HG03442 (cell line): ENCODE results near the gene CXCL12.

Source experiments
- ATAC-seq: cut with Tn5 transposase; IDR thresholded peaks from one replicate; pipeline ENCODE4 v1.9.1; 2021; ENCODE audit warnings: mild to moderate bottlenecking, moderate library complexity; ENCODE audit not compliant: unreplicated experiment

The CXCL12 gene

DNA sequence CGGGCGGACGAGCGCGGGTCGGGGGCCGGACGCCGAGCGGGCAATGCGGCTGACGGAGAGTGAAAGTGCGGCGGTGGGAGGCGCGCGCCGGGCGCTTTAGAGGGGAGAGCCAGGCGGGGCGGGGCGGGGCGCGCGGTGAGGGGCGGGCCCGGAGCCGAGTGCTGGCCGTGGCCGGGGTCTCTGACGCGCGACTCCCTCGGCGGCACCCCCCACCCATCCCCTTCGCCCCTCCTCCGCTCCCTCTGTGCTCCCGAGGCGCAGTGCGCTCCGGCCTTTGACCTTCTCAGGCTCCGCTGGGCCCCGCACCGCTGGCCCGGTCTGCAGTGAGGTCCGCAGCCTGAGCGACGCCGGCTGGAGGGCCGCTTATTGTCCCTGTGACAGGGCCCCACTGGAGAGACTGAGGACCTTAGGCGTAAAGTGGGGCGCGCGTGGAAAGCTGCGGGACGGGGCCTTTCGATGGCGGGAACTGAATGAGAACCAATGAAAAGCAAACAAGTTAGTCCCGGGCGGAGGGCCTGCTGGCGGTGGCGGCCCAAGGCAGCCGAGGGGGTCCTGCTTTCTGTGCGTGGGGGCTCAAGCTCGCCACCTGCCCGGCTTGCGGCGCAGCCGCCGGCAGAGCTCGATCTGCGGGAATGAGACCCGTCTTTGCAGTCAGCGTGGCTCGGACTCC lies at the start of gene CXCL12:
TSS of gene CXCL12 (minus strand) at position 72 of the 670 bp plus-strand sequence. CDS start 92 bp downstream, outside the sequence.
- no peak for ATAC-seq

DNA sequence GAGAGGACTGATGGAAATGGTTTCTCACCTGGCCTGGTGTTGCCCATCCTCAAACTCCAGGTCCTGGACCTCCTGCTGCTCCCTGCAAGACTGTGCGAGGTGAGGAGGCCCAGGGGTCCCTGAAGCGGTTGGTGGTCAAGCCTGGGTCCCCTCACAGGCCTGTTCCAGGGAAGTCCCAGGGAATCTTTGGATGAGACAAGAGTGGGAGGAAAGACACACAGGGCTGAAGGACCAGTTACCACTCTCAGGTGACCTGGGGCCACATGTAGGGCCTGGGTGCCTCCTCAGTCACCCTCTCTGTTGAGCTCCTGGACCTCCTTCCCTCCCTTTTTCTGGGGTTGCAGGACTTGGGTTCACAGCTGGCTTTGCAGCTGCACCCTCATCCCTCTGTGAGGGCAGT lies 42.6 kb upstream of the CXCL12 start:
- no peak for ATAC-seq

DNA sequence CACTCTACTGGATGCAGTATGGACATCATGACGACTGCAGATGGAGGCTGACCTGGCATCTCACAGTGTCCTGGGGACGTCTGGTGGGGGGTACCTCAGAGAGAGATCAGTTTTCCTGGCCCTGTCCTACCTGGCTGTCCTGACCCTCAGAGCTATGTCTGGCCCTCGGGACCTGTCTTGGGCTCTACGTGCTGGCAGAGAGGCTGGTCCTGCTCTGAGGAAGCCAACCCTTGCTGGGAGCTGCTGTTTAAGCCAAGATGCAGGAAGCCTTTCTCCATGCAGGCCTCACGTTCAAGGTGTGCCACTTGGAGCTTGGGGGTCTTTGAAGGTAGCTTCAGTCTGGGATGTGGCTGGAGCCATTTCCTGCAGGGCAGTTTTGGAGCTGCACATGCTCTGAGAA lies 42.1 kb upstream of the CXCL12 start:
- no peak for ATAC-seq

DNA sequence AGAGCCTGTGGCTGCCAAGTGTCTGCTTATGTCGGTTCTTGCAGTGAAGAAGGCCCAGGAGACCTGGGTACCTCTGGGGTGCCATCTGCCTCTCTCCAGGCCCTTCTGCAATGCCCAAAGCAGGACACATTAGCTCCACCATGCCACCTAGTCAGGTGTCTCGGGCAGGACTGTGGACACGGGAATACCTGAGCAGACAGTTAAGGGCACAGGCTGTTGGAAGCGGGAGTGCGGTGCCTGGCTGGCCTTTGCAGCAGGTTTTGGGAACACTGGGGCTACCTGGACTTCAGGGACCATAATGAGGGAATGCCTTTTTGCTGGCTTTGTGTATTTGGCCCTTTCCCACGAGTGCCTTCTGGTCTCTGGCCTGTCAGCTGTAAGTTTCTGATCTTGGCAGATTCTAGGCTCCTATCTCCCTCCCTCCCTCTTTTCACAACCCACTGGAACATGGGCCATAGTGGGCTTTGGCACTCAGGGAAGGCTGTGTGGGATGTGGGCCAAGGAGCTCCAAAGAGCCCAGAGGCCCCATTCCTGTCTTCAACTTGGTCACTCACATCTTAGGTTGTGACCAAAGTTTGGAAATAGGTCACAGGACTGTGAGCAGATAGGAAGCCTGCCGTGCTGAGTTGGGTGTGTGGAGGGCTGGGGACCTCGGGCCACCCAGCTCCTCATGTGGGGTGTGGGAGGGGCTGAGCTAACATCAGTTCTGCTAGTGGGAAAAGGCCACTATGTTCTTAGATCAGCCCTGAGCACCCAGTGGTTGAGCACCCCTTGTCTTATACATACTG lies 41.5 kb upstream of the CXCL12 start:
- ATAC-seq, result no peak

DNA sequence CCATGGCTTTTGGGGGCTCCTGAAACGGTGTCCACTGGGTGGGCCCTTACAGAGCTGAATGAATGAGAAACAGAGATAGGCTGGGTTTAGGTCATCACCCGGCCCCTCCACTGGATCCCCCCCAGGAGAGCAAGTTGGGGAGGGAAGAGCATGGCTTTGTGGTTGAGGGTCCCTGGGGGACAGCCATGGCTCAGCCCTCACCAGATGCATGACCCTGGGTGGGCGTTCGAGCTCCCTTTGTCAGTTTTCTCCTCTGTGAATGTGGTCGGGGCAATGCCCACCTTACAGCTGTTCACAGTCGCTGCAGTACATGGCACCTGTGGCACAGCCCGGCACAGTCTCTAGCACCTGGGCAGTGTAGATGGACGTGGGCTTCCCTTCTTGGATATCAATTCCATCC lies 40.6 kb upstream of the CXCL12 start:
- no peak for ATAC-seq

DNA sequence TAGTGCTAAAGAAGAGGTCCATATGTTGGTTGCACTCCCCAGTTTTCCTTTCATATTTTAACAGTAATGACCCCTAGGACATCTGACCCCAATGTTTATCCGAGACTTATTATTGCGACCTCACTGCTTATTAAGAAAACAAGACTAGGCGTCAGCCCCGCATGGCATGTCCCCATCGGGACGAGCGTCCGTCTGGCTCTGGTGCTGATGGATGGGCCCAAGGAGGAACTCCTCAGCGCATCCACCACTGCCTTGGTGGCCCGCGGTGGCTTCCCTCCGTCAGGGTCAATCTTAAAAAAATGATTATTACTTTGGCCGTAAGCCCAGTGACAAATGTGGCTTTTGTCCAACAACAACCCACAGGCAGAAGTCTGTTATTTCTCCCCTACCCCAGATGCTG lies 40.1 kb upstream of the CXCL12 start:
- ATAC-seq, result no peak

DNA sequence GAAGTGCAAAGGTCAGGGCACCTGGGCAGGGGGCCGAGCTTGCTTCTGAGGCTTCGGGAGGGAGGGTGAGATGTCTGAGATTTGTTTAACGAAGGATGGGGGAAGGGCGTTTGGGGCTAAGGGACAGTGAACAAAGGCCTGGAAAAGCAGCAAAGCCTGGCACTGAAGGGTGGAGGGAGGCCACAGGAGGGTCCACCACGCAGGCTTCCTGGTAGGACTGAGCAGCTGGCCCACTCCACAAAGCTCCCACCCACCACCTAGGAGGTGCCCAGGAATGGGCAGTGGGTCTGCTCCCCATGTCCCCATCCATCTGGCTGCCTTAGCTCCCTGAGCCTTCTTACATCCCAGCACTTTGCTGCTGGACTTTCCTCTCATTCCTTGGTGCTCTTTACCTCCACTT lies 39.4 kb upstream of the CXCL12 start:
- ATAC-seq, result no peak

DNA sequence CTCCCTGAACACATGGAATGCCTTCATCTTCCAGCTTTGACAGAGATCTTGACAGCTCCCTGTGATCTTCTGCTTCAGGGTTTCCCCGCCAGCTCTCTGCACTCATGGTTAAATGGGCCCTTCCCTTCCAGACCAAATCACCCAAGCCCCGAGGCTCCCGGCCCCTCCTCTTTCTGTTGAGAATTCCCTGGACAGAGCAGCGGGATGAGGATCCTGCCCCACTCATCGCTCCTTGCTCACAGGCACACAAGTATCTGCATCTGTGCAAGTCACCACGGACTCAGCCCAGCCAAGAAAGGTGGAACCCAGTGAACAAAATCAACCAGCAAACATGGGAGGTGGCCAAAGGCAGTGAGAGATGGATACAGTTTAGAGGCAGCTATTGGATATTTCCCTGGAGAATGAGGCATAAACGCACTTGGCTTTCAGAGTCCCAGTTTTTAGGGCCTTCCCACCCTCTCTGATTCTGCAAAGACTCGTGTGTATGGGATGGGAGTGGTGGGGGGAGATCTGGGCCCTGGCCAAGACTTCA lies 37.7 kb upstream of the CXCL12 start:
- ATAC-seq, result no peak

DNA sequence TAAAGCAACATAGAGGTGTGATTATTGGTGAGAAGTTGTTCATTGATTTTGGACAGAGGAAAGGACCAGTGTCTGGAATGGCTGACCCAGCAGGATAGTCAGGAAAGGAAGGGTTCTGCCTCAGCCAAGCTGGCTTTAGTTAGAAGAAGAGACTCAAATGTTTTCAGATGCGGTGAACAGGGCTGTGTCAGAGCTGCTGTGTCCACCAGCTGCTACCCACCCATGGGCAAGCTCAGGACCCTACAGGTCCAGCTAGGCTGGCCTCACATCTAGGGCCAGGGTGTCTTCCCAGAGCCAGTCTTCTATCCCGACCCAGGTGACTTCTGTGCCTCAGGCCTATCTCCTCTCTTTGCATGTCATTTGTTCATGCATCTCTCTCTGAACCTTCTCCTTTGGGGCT lies 37.3 kb upstream of the CXCL12 start:
- ATAC-seq, result no peak

DNA sequence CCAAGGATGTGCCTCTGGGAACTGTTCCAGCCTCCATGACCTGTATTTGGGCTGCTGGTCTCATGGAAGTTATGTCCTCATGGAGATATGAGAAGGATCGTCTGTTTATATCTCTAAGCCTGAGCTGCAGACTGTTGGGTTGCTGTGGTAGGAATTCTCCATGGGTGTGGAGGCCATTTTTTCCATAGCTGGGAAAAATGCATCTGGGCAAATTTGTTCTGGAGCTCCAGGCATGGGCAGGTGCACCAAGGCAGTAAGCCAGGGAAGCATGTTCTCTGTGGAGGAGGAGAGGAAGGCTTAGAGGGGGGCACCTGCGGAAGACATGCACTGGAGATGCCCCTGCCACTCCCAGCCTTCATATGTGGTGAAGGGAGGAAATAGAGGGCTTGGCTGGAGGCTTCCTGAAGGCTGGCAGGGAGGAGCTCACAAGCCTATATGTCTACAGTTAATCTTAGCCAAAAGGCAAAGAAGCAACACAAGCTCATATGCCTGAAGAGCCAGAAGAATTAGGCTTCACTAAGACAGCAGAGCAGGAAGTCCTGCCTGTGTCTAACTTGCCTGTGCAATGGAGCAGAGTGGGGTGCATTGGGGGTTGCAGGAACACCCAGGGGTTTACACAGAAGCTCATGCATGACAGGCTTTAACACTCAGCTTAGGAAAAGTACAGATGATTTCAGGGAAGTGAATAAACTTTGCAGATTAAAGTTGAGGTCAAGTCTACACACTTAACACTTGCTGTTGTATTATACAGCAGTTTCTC lies 35.1 kb upstream of the CXCL12 start:
- ATAC-seq, result no peak

DNA sequence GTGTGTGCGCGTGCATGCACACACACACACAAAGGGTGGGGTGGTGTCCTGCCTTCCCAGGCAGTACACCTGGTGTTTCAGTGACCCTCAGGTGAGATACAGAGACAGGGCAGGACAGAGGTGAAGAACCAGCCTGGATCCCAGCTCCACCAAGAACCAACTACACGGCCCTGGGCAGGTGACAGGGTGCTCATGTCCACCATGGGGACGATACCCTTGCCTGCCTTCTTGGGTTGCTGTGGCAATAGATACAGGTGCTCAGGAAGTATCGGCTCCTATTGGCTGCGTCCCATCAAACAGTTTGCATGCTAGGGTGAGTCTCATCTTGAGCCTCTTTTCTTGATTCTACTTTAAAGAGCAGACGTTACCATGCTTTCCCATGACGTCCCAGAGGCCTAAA lies 33.7 kb upstream of the CXCL12 start:
- ATAC-seq, result no peak

DNA sequence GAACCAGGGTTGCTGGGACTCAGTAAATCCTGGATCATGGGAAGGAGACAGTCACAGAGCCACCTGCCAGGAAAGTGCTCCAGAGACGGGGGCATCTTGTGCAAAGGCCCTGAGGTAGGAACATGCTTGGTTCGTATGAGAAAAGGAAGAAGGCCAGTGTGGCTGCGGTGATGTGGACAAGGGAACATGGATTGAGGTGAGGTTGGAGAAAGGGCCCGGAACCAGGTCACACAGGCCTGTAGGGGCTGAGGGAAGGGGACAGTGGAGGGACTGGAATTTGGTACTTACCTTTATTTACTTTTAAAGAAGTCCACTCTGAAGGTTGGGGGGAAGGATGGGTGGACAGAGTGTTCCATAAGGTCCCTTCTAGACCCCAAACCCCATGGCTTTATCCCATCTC lies 32.9 kb upstream of the CXCL12 start:
- ATAC-seq, result no peak

DNA sequence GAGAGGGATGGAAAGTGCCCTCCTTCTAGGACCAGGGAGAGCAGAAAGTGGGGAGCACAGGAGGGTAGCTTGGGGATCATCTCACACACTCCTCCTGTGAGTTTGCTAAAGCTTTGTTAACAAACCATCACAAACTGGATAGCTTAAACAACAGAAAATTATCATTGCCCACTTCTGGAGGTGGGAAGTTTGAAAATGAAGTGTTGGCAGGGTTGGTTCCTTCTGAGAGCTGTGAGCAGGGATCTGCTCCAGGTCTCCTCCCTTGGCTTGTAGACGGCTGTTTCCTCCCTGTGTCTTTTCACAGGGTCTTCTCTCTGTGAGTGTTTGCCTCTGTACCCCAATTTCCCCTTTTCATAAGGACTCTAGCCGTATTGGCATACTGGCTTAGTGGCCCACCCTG lies 32.0 kb upstream of the CXCL12 start:
- ATAC-seq, result no peak

DNA sequence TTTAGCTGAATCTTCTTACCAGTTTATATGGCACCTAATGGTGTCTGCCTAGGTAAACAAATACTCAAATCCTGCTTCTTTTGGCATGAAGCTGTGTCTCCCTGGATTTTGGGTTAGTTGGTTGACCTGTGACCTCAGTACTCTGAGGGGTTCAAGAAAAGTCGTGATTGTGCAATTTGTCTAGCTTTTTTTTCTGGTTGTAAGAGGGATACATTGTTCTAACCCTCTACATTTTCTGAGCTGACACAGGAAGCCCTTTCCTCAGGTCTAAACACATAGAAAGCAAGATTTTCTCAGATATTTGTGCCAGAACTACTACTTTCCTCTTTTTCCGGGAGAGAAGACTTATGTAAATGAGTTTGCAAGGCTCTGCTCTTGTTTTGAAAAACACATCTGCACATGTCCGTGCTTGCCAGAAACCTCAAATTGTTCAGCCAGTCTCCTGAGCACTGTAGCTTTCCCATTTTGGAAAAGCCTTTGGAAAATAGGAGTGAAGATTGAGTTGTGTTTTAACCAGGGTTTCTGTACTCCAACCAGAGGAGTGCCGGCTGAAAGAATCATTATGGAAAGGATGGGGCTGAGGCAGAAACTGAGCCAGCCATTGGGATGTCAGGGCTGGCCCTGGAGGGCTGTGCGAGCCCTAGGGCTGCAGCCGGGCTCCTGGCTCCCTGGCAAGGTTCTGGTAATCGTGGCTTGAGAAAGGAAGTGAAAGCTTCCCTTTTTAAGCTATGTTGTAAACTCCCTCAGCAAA lies 31.3 kb upstream of the CXCL12 start:
- no peak for ATAC-seq

DNA sequence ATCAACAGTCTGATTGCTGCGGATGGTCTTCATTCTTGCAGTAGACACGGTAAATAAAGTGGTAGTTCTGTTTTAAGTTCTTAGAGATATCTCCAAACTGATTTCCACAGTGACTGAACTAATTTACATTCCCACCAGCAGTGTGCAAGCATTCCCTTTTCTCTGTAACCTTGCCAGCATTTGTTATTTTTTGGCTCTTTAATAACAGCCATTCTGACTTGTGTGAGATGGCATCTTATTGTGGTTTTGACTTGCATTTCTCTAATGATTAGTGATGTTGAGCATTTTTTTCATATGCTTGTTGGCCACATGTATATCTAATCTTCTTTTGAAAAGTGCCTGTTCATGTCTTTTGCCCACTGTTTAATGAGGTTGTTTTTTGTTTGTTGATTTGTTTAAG lies 30.2 kb upstream of the CXCL12 start:
- ATAC-seq, result no peak

DNA sequence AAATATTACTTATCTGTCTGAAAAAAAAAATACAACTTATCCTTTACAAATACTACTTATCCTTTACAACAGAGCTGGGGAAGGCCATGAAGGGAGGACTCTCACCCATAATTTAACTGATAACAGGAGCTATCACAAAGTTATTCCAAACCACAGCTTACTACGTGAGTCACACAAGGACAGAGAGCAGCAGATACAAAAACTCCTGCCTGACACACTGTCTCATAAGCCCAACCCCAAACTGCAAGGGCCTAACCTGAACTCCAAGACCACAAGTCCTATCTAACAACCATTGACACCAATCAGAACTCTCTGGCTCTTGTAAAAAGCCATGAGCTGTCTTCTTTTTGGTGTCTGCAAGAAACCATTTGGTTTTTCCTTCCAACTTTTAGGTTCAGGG lies 28.5 kb upstream of the CXCL12 start:
- ATAC-seq, result no peak

DNA sequence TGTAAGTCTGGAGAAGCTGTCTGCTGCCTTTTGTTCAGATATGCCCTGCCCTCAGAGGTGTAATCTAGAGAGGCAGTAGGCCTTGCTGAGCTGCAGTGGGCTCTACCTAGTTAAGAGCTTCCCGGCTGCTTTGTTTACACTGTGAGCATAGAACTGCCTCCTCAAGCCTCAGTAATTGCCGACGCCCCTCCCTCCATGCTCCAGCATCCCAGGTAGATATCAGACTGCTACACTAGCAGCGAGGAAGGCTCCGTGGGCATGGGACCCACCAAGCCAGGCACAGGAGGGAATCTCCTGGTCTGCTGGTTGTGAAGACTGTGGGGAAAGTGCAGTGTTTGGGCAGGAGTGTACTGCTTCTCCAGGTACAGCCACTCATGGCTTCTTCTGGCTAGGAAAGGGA lies 26.4 kb upstream of the CXCL12 start:
- ATAC-seq, result no peak

DNA sequence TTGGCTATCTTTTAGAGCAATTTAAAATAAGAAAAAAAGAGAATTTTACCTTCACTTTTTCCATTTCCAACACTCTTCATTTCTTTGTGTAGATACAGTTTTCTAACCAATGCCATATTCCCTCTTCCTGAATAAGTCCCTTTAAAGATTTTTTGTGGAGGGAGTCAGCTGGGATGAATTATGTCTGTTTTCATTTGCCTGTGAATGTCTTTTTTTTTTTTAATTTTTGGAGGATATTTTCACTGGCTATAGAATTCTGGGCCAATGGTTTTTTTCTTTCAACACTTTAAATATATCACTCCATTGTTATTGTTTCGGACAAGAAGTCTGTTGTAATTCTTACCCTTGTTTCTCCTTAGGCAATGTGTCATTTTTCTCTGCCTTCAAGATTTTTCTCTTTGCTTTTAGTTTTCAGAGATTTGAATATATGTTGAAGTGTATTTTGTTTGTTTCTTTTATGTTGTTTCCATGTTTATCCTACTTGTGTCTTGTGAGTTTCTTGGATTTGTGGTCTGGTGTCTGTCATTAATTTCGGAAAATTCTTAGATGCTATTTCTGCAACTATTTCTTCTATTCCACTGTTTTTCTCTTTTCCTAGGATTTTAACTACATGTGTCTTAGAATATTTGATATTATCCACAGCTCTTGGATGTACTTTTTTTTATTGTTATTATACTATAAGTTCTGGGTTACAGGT lies 20.0 kb upstream of the CXCL12 start:
- no peak for ATAC-seq

DNA sequence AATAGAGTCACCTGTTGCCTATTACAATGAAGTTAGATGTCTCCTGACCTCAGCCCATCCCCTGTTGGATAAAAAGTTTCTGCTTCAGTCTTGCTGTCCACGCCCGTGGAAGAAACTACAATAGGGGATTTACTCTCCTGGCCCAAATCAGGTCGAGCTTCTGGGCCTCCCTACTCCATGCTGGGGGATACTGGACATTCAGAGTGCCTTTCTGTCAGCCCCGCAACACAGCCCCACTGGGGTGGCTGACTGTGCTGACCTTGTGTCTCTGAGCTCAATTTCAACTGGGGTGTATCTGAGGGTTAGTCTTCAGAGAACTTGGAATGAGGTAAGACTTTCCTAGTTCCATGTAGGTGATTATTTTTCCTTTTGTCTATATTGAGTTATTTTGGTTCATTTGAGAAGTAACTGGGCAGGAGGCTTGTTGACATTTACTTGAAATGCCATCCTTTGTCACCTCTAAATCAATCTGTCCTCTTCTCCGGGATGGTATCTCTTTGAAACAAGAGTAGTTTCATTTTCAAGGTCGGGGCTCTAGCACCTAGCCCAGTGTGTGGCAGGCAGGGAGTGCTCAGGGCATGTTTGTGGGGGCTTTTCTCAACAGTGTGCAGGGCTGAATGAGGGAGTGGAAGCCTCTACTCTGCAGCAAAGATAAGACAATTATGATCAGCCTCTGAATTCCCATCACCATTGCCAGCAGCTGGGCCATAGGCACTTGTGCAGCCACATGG lies 17.7 kb upstream of the CXCL12 start:
- no peak for ATAC-seq

DNA sequence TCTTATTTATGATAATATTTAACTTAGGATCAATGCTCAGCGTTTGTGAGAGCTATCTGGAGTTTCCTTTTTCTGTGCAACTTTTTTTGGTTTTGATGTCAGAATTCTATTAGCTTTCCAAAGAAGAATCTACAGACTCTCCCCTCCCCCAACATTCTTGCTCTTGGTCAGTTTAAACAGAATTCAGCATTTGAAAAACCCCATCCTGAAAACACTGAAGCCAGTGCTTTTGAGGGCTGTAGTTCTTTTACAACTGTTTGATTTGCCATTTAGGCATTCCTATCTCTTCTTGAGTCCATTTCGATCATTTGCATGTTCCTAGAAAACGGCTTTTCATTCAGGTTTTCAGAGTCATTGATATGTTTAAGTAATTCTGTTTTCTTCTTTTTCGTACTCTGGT lies 15.6 kb upstream of the CXCL12 start:
- no peak for ATAC-seq
